Measurements from ENCODE around the gene ARHGAP12. TPM values are rescaled to one million over a fixed set of nuclear protein-coding genes. Genes with fewer than 3 reads are reported as not detected.

The ARHGAP12 gene
- total RNA-seq, 1 experiment from 2014 or later, result 39.5 TPM

GRCh38 chr10:31832261-31832660 is 96.4 kb downstream of the ARHGAP12 start (continued):
- no peak for TF ChIP-seq ARID4B (CRISPR knock-in tag; IDR thresholded peaks at IDR 0.05; ENCODE audit: borderline replicate concordance)
- TF ChIP-seq ZNF512 (CRISPR knock-in tag; IDR thresholded peaks at IDR 0.05; ENCODE audit: borderline replicate concordance), result no peak
- no peak for TF ChIP-seq FOXP4 (CRISPR knock-in tag; IDR thresholded peaks at IDR 0.05)
- no peak for TF ChIP-seq ZNF317 (CRISPR knock-in tag; IDR thresholded peaks at IDR 0.05; ENCODE audit: borderline replicate concordance, low read depth)
- no peak for TF ChIP-seq TEAD1 (CRISPR knock-in tag; IDR thresholded peaks at IDR 0.05)
- TF ChIP-seq NR3C1 (CRISPR knock-in tag; conservative IDR thresholded peaks at IDR 0.05; ENCODE audit: low read depth), result no peak
- TF ChIP-seq ZNF425 (CRISPR knock-in tag; conservative IDR thresholded peaks at IDR 0.05), result no peak

GRCh38 chr10:31830887-31831286 is 97.7 kb downstream of the ARHGAP12 start:
- Mint-ChIP-seq H3K27me3 (ENCODE audit: low read depth) (no peaks in the 10 kb centered on the region), H3K9me3 (no peaks in the 10 kb centered on the region), H3K4me3 (no peak overlapping the region), H3K36me3 (peaks cover 3% of the 10 kb centered on the region; the same call in 1 of the 2 replicates), H3K27ac (no peak overlapping the region), H3K4me1 (peaks cover 37% of the 10 kb centered on the region)
- ChIA-PET CTCF (no interaction called here), POLR2A (no interaction called here)
- ATAC-seq, result no peak
- DNase-seq (ENCODE audit: low spot score), result no peak
- TF ChIP-seq RELA (CRISPR knock-in tag; IDR thresholded peaks at IDR 0.05; ENCODE audit: borderline replicate concordance) (no peak), ARID4B (CRISPR knock-in tag; IDR thresholded peaks at IDR 0.05; ENCODE audit: borderline replicate concordance) (no peak), CTCF (IDR thresholded peaks at IDR 0.05) (no peak), GTF2I (CRISPR knock-in tag; conservative IDR thresholded peaks at IDR 0.05) (no peak), ZNF671 (CRISPR knock-in tag; IDR thresholded peaks at IDR 0.05) (no peak), ZNF423 (CRISPR knock-in tag; IDR thresholded peaks at IDR 0.05) (no peak), FOXP4 (CRISPR knock-in tag; IDR thresholded peaks at IDR 0.05) (no peak), CDX4 (CRISPR knock-in tag; IDR thresholded peaks at IDR 0.05; ENCODE audit: borderline replicate concordance) (no peak), CREB1 (CRISPR knock-in tag; IDR thresholded peaks at IDR 0.05) (no peak)
